HuH-7 (cell line): ENCODE results near the gene EXT2.

Experiments used
- DNase-seq: peaks from one replicate; pipeline ENCODE4 v3.0.0; 2011; ENCODE audit warnings: low spot score

Gene EXT2

DNA sequence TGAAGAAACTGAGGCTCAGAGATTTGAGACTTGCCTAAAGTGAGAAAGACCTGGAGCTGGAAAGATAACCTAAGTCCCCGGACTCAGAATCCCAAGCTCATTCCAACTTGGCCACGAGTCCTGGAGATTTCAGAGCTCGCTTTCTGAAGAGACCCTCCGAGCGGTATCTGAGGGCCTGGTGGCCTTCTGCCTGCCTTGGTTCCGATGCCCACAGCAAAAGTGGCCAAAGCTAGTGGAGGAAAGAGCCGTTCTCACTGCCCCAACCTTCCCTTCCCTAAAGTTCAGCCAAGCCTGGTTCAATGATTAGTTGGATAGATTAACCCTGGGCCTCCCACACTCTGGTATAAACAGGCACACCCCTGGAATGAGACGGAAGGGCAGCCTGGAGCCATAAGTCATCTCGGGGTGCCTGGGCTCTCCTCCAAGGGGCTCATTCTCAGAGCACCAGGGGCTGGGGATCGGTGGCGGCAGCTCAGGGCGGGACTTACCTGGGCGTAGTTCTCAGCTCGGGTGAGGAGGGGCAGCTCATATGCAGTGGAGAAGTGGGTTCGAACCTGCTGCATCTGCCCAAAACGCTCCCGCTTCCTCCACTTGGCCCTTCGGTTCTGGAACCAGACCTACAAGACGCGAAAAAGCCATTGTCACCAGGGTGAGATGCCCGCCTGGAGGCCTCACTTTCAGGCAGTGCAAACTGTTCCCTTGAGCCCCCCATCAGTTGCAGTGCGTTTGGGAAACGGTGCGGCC, 171.7 kb downstream of the EXT2 start:
- no peak for DNase-seq

DNA sequence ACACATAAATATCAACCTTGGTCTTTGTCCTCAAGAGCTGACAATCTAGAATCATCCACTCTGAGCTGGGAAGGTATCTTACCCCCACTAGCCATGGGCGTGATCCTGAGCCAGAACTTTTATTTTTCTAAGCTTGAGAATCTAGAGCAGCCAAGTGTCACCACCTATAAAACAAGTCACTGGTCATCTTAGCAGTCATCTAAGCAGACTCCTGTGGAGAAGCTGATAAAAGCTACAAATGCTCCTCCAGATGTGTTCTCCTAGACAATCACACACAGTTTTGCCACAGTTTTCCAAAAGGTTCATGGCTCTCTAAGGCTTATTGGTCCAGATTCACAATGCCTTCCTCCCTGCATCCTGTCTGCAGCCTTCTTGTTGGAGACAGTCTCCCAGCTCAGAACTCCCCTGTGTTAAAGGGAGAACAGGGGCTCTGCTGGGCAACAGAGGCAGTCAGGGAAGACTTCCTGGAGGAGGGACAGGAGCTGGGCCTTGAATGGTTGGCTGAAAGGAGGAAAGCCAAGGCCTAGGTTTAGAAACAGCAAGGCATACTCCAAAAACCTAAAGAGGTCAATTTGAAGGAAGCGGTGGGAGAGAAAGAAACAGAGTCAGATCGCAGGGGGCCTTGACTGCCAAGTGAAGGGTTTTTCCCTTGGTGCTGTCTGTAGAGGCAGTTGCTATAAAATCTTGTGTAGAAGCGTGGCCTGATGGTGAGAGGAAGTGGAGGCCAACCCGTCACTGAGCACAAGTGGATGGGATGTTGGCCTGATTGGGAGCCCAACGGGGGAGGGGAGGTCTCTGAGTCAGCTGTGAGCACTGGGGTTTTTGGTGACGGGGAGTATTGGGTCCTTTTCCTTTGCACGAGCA, 172.5 kb downstream of the EXT2 start:
- no peak for DNase-seq

DNA sequence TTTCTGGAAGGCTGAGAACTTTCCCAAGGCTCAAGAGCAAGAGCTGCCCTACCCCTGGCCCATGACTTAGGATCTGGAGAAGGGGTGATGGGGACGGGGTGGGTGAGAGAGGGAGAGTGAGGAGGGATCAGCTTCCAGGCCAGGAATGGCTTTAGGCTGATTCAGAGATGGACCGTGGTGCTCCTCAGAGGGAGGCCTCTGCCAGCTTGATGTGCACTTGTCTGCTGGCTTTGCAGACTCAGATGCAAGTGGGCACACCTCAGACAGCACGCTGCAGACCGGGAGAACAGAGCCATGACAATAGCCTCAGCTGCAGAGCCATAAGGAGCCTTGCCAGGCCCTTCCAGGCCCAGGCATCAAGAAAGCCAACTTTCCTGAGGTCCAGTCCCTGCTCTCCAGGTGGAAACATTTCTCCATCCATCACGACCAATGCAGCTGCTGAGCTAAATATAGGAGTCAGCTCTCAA, 173.2 kb downstream of the EXT2 start:
- no peak for DNase-seq

DNA sequence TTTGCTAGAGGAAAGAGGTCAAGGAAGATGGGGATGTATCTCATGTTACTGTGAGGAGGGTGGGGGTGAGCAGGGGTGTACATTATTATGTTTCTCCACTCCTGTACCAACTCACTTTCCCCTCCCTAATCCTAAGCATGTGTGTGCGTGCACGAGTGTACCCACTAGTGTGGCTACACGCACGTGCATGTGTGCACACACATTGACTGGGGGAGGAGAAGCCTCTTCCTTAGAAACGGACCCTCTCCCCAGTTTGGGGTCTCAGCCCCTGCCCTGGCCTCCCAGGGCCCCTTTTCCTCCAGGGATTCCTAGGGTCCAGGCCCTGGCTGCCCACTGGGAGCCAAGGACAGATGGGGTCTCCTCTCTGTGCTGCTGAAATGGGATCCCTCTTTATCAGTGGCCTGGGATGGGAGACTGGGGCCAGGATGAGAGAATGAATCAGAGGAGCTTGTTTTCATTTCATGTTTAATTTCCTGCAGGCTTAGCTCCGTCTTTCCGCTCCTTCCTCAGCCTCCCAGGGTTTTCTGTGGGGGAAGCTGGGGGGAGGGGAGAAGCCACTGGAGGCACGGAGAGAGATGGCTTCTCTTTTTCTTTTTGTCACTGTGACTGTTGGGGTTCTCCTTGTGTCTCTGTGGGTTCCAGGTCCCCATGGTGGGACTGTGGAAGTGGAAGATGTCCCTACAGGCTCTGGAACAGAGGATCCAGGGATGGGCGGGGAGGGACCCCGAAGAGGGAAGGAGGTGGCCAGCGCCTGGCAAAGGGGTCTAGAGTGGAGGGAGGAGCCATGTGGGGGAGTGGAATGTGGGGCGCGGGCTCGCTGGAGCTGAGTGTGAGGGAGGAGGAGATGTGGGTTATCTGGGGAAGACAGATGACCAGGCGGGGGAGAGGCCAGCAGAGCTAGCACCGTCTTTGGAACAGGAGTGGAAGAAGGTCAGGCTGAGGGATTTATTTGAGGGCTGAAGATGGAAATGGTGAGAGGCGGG, 174.2 kb downstream of the EXT2 start:
- DNase-seq: no peak

DNA sequence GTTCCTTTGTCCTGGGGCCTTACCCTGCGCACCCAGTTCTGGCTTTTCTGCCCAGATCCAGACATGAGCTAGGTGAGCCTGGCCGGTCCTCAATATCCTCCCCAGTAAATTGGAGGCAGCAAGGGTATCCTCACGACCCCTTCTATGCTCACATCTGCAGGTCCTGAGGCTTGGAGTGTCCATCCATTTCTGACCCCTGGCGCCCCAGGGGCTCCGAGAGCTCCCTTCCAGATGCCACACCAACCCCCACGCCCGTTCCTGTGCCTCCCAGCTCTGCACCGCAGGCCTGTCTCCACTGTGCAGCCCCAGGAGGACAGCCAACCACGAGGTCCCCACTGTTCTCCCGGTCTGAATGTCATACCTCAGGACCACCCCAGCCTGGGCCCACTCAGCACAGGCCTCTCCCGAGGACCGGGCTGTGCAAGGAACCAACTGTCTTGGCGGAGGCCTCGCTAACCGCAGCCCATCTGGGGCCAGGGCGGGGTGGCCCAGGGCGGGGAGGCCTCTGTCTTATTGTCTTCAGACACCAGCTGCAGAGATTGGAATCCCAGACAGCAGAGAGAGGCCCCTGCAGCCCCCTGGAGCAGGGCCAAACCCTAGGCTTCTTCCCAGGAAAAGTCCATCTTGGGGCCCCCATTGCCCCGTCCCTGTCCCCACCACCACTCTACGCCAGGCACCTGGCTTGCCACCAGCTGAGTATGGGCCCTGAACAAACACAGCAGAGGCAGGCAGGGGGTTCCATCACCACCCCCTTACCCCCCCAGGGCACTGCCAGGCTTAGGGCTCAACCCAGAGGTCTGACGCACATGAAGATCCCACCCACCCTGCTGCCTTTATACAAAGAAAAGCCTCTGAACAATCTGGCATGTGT, 175.2 kb downstream of the EXT2 start:
- DNase-seq: no peak

DNA sequence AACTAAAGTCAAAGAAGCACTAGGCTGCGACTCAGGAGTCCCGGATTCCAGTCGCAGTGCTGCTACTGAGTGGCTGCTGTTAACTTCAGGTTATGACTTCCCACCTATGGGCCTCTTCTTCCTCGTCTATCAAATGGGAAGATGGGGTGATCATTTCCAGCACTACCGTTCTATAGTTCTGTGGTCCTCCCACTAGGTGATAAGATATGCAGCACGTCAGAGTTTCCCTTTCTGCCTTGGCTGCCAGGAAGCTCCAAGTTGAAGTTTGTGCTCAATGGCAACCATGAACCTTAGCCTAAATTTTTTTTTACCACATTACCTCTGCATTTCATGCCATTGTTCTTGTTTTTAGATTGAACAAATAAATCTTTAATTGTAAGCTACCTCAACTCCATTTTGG, 175.8 kb downstream of the EXT2 start:
- no peak for DNase-seq

DNA sequence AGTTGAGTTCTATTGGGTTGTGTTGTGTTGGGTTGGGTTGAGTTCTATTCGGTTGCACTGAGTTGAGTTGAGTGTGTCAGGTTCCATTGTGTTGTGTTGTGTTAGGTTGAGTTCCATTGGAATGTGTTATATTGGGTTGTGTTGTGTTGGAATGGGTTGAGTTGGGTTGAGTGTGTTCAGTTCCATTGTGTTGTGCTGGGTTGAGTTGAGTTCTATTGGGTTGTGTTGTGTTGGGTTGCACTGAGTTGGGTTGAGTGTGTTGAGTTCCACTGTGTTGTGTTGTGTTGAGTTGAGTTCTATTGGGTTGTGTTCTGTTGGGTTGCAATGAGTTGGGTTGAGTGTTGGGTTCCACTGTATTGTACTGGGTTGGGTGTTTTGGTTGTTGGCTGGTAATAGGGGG, 178.9 kb downstream of the EXT2 start:
- no peak for DNase-seq

DNA sequence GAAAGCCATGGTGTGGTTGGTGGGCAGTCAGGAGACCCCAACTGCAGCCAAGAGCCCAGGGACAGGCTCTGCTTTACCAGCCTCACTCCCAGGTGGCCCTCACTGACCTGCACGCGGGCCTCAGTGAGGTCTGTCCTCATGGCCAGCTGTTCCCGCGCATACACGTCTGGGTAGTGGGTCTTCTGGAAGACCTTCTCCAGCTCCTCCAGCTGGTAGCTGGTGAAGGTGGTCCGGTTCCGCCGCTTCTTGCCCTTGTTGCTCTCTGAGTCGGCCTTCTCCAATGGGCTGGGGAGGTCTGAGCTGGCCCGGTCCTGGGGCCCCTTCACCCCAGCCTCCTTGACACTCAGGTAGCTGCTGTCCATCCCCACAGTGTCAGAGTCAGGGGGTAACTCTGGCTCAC, 179.8 kb downstream of the EXT2 start:
- no peak for DNase-seq

DNA sequence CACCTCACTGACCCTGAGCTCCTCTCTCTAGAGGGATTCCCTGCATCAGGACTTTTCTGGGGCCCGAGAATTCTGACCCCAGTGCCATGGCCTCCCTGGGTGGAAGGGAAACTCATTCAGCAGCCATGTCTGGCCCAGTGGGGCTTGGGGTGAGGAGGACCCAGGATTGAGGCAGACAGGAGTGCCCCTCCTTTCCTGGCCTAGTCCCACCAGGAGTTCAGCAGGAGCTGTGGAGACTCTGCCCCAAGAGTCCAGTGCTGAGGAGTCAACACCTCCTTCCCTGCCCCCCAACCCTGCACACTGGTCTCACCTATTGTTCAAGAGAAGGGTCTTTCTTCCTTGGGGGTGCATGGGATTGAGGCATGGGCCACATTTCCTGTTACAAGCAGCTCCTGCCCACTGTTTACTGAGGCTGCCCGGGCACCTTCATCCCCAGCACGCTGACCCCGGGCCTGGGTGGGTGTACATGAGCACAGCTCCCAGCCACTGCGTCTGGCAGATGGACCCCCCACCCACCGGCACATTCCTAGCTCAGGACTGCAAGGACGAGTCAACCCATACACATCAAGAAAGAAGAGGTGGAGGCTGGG, 180.6 kb downstream of the EXT2 start:
- DNase-seq: no peak

DNA sequence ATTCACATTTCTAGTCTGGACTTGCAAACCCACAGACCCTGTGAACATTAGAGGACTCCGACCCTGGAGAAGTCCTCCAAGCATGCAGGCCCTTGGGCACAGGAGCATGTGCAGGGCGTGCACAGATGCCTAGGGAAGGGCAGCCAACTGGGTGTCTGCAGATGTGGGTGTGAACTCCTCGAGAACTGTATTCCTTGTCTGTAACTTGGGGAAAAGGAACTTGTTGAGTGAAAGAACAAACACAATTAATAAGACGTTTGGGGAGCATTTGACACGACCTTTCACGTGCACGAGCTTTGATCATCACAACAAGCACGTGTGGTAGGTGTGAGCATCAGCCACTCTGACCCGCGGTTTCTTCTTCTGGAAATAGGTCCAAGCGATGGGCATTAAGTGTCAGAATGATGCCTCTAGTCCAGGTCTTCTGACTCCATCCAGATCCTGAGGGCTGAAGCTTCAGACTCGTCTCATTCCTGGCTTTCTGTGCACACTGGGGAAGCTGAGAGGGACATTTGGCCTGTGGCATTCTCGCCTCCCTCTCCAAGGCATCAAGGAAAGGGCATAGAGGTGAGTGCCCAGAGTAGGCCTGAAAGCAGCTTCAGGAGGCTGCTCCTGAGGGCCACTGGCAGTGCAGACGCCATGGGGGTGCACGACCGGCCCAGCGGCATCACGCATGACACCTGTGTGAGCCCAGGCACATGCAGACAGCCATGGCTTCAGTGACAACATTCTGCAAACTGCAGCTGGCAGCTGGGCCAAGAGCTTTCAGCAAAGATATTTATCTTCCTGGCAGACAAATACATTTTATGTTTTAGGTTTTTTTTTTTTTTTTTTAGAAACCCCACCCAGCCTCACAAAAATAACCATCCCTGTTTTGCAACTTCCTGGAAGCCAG, 182.0 kb downstream of the EXT2 start:
- no peak for DNase-seq

DNA sequence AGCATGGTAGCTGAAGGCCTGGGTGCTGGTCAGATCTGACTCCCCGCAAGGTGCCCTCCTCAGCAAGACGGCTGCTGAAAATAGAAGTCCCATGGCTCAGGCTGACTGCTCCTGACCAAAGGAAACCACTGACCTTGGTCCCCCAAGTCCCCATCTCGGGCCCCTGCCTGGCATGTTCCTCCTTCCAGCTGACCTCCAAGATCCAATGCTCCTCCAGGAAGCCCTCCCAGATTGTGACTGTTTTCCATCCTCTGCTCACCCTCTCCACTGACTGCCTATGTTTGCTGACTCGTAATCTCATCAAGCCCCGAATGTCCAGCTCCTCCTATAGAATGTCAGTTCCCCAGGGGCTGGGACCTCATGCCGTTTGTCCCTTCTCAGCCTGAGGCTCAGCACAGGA, 184.0 kb downstream of the EXT2 start:
- DNase-seq: no peak

DNA sequence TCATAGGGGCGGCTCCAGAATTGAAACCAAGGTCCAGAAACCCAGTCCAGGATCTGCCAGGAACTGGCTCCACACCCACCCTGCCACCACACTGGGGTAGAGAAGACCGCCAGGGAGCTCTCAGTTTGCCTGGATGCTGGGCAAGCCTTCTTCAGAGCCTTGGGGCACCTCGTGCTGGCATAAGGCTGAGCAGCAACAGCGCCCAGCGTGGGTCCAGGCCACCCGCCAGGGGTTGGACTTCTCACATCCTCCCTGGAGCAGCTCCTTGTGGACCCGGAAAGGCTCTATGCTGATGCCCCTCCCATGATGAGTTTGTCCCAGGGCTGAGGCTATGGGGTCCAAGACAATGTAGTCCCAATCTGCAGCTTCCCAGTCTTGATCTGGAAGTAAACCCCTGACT, 184.8 kb downstream of the EXT2 start:
- no peak for DNase-seq

DNA sequence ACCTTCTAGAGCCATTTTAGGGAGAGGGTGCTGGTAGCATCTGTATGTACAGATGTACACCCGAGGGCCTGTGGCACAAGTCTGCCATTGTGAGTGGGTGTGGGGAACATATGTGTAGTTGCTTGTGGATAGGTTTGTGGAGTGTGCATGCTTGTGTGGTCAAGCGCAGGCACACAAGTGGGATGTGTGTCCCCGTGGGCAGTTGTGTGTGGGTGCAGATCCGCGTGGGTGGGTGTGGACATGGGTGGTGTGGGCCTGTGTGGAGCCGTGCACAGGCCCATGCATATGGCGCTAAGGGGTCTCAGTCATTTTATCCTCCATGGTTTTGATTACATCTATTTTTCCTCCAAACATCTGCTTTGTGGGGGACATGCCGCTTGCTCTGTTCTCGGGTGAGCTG, 185.7 kb downstream of the EXT2 start:
- no peak for DNase-seq

DNA sequence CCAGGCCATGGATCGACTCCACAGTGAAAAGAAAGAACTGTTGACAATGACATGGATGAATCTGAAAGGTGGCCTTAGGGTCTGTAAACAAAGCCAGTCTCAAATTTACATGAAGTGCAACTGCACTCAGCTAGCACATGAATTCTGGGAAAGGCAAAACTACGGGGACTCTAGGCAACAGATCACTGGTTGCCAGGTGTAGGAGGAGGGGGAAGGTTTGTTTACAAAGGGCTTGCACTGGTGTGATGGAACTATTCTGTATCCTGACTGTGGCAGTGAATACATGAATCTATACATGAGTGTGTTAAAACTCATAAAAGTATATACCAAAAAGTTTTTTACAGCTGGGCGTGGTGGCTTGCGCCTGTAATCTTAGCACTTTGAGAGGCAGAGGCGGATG, 187.1 kb downstream of the EXT2 start:
- DNase-seq: no peak

DNA sequence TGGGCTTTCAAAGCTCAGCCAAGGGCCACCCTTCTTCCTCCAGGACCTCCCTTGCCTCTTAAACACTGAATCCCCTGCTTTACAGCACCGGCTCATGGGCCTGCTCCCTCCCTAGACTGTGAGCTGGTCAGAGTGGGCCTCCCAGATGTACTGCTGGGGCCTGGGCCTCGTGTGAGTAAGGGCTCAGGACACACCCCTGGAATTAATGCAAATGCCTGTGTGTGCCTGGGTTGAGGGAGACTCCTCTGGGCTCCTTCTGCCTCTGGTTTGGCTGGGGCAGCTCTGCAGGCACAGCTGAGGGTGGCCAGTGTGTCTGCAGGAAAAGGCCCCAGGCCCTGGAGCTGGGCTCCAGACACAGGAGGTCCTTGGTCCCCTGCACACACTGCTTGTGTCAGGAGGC, 190.3 kb downstream of the EXT2 start:
- DNase-seq: no peak

DNA sequence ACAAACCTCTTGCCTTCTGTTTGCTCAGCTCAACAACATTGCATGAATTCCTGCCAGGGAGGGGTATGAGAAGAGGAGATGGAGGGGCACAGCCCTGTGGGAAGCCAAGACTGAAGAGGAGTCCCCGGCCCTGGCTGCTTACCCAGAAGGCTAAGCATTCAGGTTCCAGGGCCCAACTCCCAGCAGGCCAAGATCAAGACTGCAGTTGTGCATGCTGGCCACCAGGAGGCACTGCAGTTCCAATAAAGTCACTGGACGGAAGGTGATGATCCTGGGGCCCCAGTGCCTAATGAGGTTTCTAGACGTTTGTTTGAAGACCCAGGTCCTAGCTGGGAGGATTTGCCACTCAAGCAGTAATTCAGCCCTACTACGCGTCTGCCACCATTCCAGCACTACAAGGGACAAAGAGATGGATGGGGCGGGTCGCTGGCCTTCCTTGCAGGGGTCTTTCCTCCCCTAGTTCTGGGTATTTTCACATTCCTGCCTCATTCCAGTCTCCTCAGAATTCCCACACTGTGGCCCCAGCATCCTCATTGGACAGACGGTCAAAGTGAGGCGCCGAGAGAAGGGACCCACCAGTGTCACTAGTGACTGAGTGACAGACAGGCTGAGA, 190.9 kb downstream of the EXT2 start:
- peak; percentile 84 for DNase-seq

DNA sequence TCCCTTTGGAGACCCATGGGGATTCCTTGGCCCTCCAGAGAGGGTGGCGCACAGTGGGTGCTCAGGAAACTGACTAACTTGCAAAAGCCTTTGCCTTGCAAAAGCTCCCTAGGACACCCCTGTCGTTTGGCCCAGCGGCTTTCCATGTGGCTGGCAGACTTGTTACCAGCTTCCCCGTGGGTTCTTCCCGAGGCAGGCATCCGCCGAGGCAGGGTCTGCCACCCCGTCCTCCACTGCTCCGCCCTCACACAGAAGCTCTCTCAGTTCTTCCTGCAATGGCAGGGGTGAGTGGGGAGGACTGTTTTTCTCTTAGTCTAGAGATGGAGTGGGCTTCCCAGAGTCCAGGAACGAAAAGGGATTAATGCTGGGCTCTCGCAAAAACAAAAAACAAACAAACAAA, 191.4 kb downstream of the EXT2 start:
- DNase-seq: no peak

DNA sequence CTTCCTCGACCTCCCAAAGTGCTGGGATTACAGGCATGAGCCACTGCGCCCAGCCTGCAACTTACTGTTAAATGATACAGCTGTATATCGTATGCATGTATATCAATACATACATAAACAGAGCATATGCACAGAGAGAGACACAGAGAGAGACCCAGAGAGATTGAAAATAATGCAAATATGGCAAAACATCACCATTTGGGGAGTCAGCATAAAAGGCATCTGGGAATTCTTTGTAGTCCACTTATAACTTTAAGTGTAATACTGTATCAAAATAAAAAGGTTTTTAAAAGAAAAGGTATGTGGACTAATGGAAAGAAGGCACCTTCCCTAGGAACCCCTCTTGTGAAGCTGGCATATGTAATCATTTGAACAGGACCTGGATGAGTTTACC, 192.7 kb downstream of the EXT2 start:
- no peak for DNase-seq

DNA sequence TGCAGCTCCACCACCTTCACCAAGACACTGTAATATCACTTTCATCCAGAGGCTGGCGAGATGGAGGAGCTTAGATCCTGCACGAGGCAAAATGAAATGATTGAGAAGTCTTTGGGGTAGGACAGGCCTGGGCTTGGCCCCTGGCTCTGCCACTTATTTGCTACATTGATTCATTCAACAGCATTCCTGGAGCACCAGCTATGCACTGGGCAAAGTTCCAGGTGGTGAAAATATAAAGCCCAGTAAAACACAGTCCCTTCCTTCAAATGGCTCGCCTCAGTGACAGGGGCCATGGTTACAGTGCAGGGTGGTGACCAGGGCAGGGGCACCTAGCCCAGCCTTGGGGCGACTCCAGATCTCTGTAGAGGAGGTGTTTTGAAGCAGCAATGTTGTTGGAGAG, 194.7 kb downstream of the EXT2 start:
- DNase-seq: no peak
